ENCODE data around the gene KRTAP13-3.

DNA sequence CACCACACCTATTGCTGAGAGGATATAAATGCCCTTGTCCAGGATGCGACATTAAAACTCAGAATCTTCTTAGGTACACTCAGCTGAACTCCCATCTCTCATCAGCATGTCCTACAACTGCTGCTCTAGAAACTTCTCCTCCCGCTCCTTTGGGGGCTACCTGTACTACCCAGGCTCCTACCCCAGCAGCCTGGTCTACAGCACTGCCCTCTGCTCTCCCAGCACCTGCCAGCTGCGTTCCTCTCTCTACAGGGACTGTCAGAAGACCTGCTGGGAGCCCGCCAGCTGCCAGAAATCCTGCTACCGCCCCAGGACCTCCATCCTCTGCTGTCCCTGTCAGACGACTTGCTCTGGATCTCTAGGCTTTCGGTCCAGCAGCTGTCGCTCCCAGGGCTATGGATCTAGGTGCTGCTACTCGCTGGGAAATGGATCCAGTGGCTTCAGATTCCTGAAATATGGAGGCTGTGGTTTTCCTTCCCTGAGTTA lies 4.5 kb upstream of the KRTAP13-3 start, which contains the start of gene KRTAP13-4:
- TF ChIP-seq, protein P1, sequence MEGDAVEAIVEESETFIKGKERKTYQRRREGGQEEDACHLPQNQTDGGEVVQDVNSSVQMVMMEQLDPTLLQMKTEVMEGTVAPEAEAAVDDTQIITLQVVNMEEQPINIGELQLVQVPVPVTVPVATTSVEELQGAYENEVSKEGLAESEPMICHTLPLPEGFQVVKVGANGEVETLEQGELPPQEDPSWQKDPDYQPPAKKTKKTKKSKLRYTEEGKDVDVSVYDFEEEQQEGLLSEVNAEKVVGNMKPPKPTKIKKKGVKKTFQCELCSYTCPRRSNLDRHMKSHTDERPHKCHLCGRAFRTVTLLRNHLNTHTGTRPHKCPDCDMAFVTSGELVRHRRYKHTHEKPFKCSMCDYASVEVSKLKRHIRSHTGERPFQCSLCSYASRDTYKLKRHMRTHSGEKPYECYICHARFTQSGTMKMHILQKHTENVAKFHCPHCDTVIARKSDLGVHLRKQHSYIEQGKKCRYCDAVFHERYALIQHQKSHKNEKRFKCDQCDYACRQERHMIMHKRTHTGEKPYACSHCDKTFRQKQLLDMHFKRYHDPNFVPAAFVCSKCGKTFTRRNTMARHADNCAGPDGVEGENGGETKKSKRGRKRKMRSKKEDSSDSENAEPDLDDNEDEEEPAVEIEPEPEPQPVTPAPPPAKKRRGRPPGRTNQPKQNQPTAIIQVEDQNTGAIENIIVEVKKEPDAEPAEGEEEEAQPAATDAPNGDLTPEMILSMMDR (IDR thresholded peaks at IDR 0.05), result no peak
- TF ChIP-seq POLR2A (IDR thresholded peaks at IDR 0.05), result no peak

Measured in right lobe of liver (tissue), 4 donors.